HepG2 (cell line): Measurements from ENCODE around the gene RNASE2. TPM values are rescaled to one million over a fixed set of nuclear protein-coding genes. Genes with fewer than 3 reads are reported as not detected.

Experiments
- ATAC-seq: fragments of 200-7000 bp; cut with Tn5 transposase; 3 replicates; pipeline ENCODE4 v1.9.1; 2020; ENCODE audit warnings: mild to moderate bottlenecking, moderate library complexity
- BruUV-seq: library from RNA; stranded (reverse); fragments of 400-500 nt; replicated peaks from 2 replicates; lab custom pipeline; 2021; lab: Mats Ljungman, UMichigan
- CTCF ChIA-PET: fragments of 300-600 bp; formaldehyde crosslinking; extraction: SDS; loops from one replicate; lab custom pipeline; 2021; ENCODE audit warnings: low total read pairs, inconsistent platforms, low intra/inter-chr PET ratio; lab: Yijun Ruan, JAX
- POLR2A ChIA-PET: fragments of 350-600 bp; sonication (Branson Sonifier 250); formaldehyde crosslinking; loops from one replicate; lab custom pipeline; 2020; ENCODE audit warnings: antibody characterized with exemption, inconsistent platforms; lab: Yijun Ruan, JAX
- DNase-seq: peaks from one replicate; pipeline ENCODE4 v3.0.0-alpha.2; 2015; ENCODE audit warnings: low spot score
- FAIRE-seq: peaks from 3 replicates; lab custom pipeline; 2011; peaks lifted over from hg19 to GRCh38; lab: Jason Lieb, UNC
- H2AFZ ChIP-seq: one replicate; pipeline ENCODE4 v1.6.1; 2011; ENCODE audit warnings: low read length, inconsistent platforms
- H3K27ac ChIP-seq: fragments of 300-600 bp; 3 replicates; pipeline ENCODE4 v1.8.0; 2011; ENCODE audit warnings: mixed run types, mild to moderate bottlenecking, mixed read lengths, low read length, inconsistent platforms; ENCODE audit not compliant: insufficient read depth; ENCODE audit errors: extremely low read length
- H3K27me3 ChIP-seq, 2 experiments: fragments of 200-600 bp in 1 of 2; 2 replicates in 1 of 2; 3 replicates in 1 of 2; pipeline versions ENCODE4 v1.6.0 to v1.8.0; 2011; ENCODE audit warnings: low read length in 2 of 2, mild to moderate bottlenecking in 2 of 2, moderate library complexity in 2 of 2, inconsistent platforms in 1 of 2; ENCODE audit not compliant: insufficient read depth in 2 of 2, control insufficient read depth in 1 of 2
- H3K36me3 ChIP-seq, 2 experiments: fragments of 200-600 bp in 1 of 2; replicated peaks in 1 of 2; 2 replicates in 1 of 2; 3 replicates in 1 of 2; pipeline versions ENCODE4 v1.5.1 to v1.8.0; 2011; ENCODE audit warnings: low read length in 2 of 2, inconsistent platforms in 1 of 2; ENCODE audit not compliant: insufficient read depth in 2 of 2, control insufficient read depth in 1 of 2
- H3K4me1 ChIP-seq: 2 replicates; pipeline ENCODE4 v1.5.1; 2012; ENCODE audit warnings: low read length, inconsistent platforms; ENCODE audit not compliant: insufficient read depth
- H3K4me2 ChIP-seq: 2 replicates; pipeline ENCODE4 v1.6.0; 2011; ENCODE audit warnings: low read depth, low read length, inconsistent platforms
- H3K4me3 ChIP-seq, 3 experiments: fragments of 200-600 bp in 1 of 3; sonication (generic), shearing (Covaris generic) in 1 of 3; replicated peaks in 1 of 3; 2 replicates each; pipeline ENCODE4 v1.5.1; 2011 to 2016; ENCODE audit warnings: low read length in 3 of 3, inconsistent platforms in 2 of 3, low read depth in 2 of 3, mild to moderate bottlenecking in 2 of 3, control low read depth in 1 of 3, mixed read lengths in 1 of 3; ENCODE audit not compliant: insufficient read depth in 1 of 3
- H3K79me2 ChIP-seq: one replicate; pipeline ENCODE4 v1.6.1; 2011; ENCODE audit warnings: low read length, inconsistent platforms; ENCODE audit not compliant: insufficient read depth
- H3K9ac ChIP-seq: 2 replicates; pipeline ENCODE4 v1.6.0; 2011; ENCODE audit warnings: mild to moderate bottlenecking, low read depth, low read length, inconsistent platforms; ENCODE audit not compliant: insufficient read depth
- H3K9me3 ChIP-seq: 2 replicates; pipeline ENCODE4 v1.5.1; 2012; ENCODE audit warnings: mild to moderate bottlenecking, low read length
- H4K20me1 ChIP-seq: 2 replicates; pipeline ENCODE4 v1.6.0; 2011; ENCODE audit warnings: inconsistent platforms, mild to moderate bottlenecking, low read length, moderate library complexity; ENCODE audit not compliant: insufficient read depth
- CBX2 ChIP-seq, 2 experiments: fragments of 200-600 bp in 1 of 2; sonication (generic); formaldehyde crosslinking in 1 of 2; IDR thresholded peaks; 2 replicates each; pipeline versions ENCODE4 v1.7.0 to v1.8.1; 2018 to 2022; ENCODE audit warnings: low read depth in 2 of 2, low read length in 1 of 2, mild to moderate bottlenecking in 1 of 2, missing genetic modification reagents in 1 of 2
- LCORL ChIP-seq, 2 experiments: fragments of 450-650 bp in 1 of 2; sonication (generic) in 1 of 2; formaldehyde crosslinking in 1 of 2; IDR thresholded peaks; 2 replicates each; pipeline versions ENCODE4 v1.5.0 to v1.6.1; 2017 to 2020; ENCODE audit warnings: antibody characterized with exemption in 1 of 2, missing genetic modification reagents in 1 of 2
- MEIS2 ChIP-seq: sonication (generic); formaldehyde crosslinking; IDR thresholded peaks from 2 replicates; pipeline ENCODE4 v1.9.0; 2021; ENCODE audit warnings: mild to moderate bottlenecking, missing genetic modification reagents
- MXD4 ChIP-seq: IDR thresholded peaks from 2 replicates; pipeline ENCODE4 v1.6.1; 2016; ENCODE audit warnings: mild to moderate bottlenecking, missing biosample characterization, missing genetic modification reagents
- NFKBIZ ChIP-seq: IDR thresholded peaks from 2 replicates; pipeline ENCODE4 v1.6.1; 2018; ENCODE audit warnings: missing genetic modification reagents, missing compliant biosample characterization
- RCOR2 ChIP-seq: IDR thresholded peaks from 2 replicates; pipeline ENCODE4 v1.6.1; 2016; ENCODE audit warnings: missing biosample characterization, missing genetic modification reagents
- RORA ChIP-seq: sonication (generic); formaldehyde crosslinking; IDR thresholded peaks from 2 replicates; pipeline ENCODE4 v1.5.0; 2020; ENCODE audit warnings: mild to moderate bottlenecking, missing genetic modification reagents, moderate library complexity
- STAG1 ChIP-seq: sonication (generic); formaldehyde crosslinking; IDR thresholded peaks from 2 replicates; pipeline ENCODE4 v1.4.0; 2020; ENCODE audit warnings: missing genetic modification reagents
- ZEB1 ChIP-seq: IDR thresholded peaks from 2 replicates; pipeline ENCODE4 v1.6.1; 2012; ENCODE audit warnings: mild to moderate bottlenecking, low read depth, inconsistent platforms; ENCODE audit not compliant: insufficient replicate concordance
- ZNF20 ChIP-seq: sonication (generic); formaldehyde crosslinking; IDR thresholded peaks from 2 replicates; pipeline ENCODE4 v1.4.0; 2020; ENCODE audit warnings: mild to moderate bottlenecking, moderate library complexity, missing genetic modification reagents
- ZNF484 ChIP-seq: sonication (generic); formaldehyde crosslinking; IDR thresholded peaks from 2 replicates; pipeline ENCODE4 v1.5.1; 2020; ENCODE audit warnings: mild to moderate bottlenecking, low read depth, missing genetic modification reagents, borderline replicate concordance
- ZNF790 ChIP-seq: sonication (generic); formaldehyde crosslinking; IDR thresholded peaks from 2 replicates; pipeline ENCODE4 v1.8.0; 2022; ENCODE audit warnings: missing genetic modification reagents, mild to moderate bottlenecking, borderline replicate concordance
- WGBS: methylation state at CpG from one replicate; pipeline ENCODE4 v1.1.6; 2017; ENCODE audit warnings: low lambda C conversion rate; 5-methylcytosine and 5-hydroxymethylcytosine counted together
- in situ Hi-C: cut with HindIII; loops from 2 replicates; pipeline ENCODE4 v1.10.0; 2017; ENCODE audit warnings: low pct_unique_long_range_greater_than_20kb; ENCODE audit not compliant: extremely low pct_ligation_motif_present
- intact Hi-C: fragments of 100-400 bp; cut with micrococcal nuclease; formaldehyde crosslinking; loops from one replicate; pipeline ENCODE4 v1.10.0; 2022; ENCODE audit not compliant: unreplicated experiment
- polyA plus RNA-seq, 8 experiments: library from polyadenylated mRNA; depleted of rRNA in 3 of 8; stranded (reverse) in 7 of 8; unstranded in 1 of 8; fragments of >200 nt; fragmentation: Illumina TruSeq in 4 of 8; extraction: Trizol in 4 of 8; gene quantifications; 2 replicates each; pipeline versions ENCODE4 v1.2.1 to v1.2.3, GENCODE V29; 2011 to 2016; ENCODE audit warnings: low read depth in 4 of 8, missing spikeins in 1 of 8, mixed read lengths in 1 of 8; ENCODE audit not compliant: insufficient read depth in 1 of 8
- total RNA-seq, 5 experiments: library from RNA; depleted of rRNA; stranded (reverse); fragments of >200 nt; fragmentation: Illumina TruSeq; extraction: Trizol; gene quantifications; 2 replicates each; pipeline ENCODE4 v1.2.3, GENCODE V29; 2016; ENCODE audit warnings: low read depth in 1 of 5
- TF ChIP-seq, protein P1 (sequence below): sonication (generic); formaldehyde crosslinking; IDR thresholded peaks from 2 replicates; pipeline ENCODE4 v1.4.0; 2020; ENCODE audit warnings: missing genetic modification reagents, borderline replicate concordance
- TF ChIP-seq, protein P2 (sequence below): sonication (generic); formaldehyde crosslinking; IDR thresholded peaks from 2 replicates; pipeline ENCODE4 v1.9.0; 2021; ENCODE audit warnings: missing genetic modification reagents, borderline replicate concordance

The RNASE2 gene
- total and polyA plus RNA-seq, 2 of the 13 experiments (the other 11 are each of a cell fraction or from before 2014, with no cell fraction given) = 0.69 TPM; not detected in 1

DNA sequence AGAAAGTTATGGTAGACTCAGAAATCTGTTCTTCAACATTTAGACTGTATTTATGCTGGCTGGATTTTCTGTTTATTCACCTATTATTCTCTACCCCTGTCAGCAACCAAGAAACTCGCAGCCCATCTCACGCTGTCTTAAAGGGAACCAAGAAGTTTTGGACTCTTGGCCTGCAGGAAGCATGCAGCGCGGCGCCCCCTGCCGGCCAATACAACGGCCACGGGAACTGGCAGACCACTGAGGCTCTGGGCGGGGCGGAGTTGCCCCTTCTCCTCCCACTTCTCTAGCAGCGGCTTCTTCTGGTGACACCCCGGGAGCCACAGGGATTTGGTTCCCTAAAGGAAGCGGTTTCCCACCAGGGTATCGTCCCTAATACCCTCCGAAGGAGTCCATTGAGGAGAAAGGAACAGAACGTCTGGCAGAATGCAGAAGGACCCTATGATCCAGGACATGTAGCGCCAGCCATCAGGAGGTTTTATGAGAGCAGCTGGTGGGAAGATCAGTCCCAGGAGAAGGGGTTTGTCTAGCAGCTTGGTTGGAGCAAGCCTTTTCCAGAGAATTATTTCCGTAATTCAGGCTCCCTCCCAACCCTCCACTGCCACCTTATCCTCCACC is 21.0 kb upstream of the RNASE2 start (continued):
- no peak for TF ChIP-seq NFKBIZ (CRISPR knock-in tag)
- TF ChIP-seq MXD4 (CRISPR knock-in tag) = no peak
- TF ChIP-seq STAG1 (CRISPR knock-in tag) = peak; percentile 29; the same call in 1 of the 2 replicates
- no peak for TF ChIP-seq ZNF484 (CRISPR knock-in tag)
- no peak for TF ChIP-seq MEIS2 (CRISPR knock-in tag)
- no peak for TF ChIP-seq RORA (CRISPR knock-in tag)
- TF ChIP-seq ZNF790 (CRISPR knock-in tag) = no peak
- TF ChIP-seq ZNF20 (CRISPR knock-in tag) = no peak

DNA sequence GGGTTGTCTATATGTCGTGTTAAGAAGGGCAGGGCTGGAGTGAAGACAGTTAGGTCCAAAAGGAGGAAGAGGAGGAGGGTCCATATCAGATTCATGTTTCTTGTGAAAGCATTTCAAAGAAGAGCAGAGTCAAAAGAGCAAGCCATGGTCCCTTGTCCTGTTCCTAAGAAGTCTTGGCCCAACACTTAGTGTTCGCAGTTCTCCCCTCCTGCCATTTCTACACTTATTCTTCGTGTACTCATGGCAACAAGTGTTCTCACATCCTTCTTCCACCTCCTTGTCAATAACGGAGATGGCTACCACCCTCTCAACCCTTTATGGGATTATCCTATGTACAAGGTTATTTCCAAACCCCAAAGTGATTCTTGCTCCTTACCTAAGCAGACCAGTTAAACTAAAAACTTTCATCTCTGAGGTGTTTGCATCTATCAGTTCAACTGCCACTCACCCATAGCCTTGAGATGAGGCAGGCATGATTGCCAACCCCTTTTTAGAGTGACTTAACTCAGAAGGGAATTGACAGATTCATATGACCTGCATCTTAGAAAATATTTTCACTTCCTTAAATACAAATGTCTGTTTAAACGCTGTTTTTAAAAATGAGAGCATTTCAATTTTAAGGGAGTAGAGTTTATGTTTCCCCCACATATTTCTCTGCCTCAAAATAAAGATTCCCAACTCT is 19.8 kb upstream of the RNASE2 start:
- no peak overlapping the region for H3K9ac ChIP-seq
- no peaks in the 10 kb centered on the region for H3K79me2 ChIP-seq
- ChIA-PET CTCF (no interaction called here), POLR2A (no interaction called here)
- H3K27ac ChIP-seq = no peak overlapping the region
- no peak overlapping the region for H3K4me2 ChIP-seq
- no peaks in the 10 kb centered on the region for H3K4me1 ChIP-seq
- H4K20me1 ChIP-seq = no peaks in the 10 kb centered on the region
- TF ChIP-seq, protein P1, sequence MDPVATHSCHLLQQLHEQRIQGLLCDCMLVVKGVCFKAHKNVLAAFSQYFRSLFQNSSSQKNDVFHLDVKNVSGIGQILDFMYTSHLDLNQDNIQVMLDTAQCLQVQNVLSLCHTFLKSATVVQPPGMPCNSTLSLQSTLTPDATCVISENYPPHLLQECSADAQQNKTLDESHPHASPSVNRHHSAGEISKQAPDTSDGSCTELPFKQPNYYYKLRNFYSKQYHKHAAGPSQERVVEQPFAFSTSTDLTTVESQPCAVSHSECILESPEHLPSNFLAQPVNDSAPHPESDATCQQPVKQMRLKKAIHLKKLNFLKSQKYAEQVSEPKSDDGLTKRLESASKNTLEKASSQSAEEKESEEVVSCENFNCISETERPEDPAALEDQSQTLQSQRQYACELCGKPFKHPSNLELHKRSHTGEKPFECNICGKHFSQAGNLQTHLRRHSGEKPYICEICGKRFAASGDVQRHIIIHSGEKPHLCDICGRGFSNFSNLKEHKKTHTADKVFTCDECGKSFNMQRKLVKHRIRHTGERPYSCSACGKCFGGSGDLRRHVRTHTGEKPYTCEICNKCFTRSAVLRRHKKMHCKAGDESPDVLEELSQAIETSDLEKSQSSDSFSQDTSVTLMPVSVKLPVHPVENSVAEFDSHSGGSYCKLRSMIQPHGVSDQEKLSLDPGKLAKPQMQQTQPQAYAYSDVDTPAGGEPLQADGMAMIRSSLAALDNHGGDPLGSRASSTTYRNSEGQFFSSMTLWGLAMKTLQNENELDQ (CRISPR knock-in tag) = no peak
- TF ChIP-seq RCOR2 (CRISPR knock-in tag) (no peak), LCORL (IDR thresholded peaks at IDR 0.05) (no peak), LCORL (CRISPR knock-in tag; IDR thresholded peaks at IDR 0.05) (no peak), CBX2 (IDR thresholded peaks at IDR 0.05; ENCODE audit: low read depth, low read length) (no peak), CBX2 (CRISPR knock-in tag; IDR thresholded peaks at IDR 0.05; ENCODE audit: low read depth) (no peak), ZEB1 (no peak)
- TF ChIP-seq, protein P2, sequence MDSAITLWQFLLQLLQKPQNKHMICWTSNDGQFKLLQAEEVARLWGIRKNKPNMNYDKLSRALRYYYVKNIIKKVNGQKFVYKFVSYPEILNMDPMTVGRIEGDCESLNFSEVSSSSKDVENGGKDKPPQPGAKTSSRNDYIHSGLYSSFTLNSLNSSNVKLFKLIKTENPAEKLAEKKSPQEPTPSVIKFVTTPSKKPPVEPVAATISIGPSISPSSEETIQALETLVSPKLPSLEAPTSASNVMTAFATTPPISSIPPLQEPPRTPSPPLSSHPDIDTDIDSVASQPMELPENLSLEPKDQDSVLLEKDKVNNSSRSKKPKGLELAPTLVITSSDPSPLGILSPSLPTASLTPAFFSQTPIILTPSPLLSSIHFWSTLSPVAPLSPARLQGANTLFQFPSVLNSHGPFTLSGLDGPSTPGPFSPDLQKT (CRISPR knock-in tag) = no peak
- no TSS peak for BruUV-seq
- no peaks in the 10 kb centered on the region for H3K36me3 ChIP-seq
- H3K4me3 ChIP-seq = no peak overlapping the region
- FAIRE-seq = no peak
- 47% methylated on average over 5 of the region's 5 CpGs for WGBS
- in situ Hi-C loops = no loop called here
- no peaks in the 10 kb centered on the region for H3K9me3 ChIP-seq
- ATAC-seq = no peak
- no peak for DNase-seq
- intact Hi-C loops = no loop called here
- H2AFZ ChIP-seq = no peak overlapping the region
- peaks cover 0 to 8% of the 10 kb centered on the region in 2 experiments; a peak in 2 of 5 replicates for H3K27me3 ChIP-seq
